Measurements from ENCODE around the gene TRMT10B. TPM values are rescaled to one million over a fixed set of nuclear protein-coding genes. Genes with fewer than 3 reads are reported as not detected.

The TRMT10B gene
- total and polyA plus RNA-seq, 7 donors: 1.8 to 9.7 (median 6.0) TPM

DNA sequence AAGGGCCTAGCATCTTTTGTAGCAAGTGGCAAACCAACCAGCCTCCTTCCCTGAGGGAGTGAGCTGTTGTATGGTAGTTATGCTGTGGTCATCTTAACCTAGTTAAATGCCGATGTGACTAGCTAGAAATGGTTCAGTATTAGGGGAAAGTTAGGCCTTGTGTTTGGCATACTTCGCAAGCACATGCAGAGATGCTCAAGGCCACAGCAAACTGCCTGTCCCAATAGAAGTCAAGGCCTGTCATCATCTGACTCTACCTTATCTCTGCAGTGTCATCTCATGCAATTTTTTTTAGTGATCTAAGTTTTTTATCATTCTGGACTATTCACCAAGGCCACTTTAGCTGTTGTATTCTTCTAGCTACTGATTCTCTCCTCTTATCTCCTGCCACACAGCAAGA lies 36.5 kb downstream of the TRMT10B start:
- no peaks in the 10 kb centered on the region for H3K36me3 ChIP-seq
- DNase-seq: no peak
- H3K9me3 ChIP-seq: no peaks in the 10 kb centered on the region
- H3K27ac ChIP-seq: no peak overlapping the region
- peaks cover 0 to 5% (median 4%) of the 10 kb centered on the region in 3 donors for H3K27me3 ChIP-seq
- H3K4me1 ChIP-seq: peaks cover 0 to 6% (median 4%) of the 10 kb centered on the region in 4 donors
- no peak overlapping the region for H3K4me3 ChIP-seq
- 97 to 98% methylated on average over 2 of the region's 2 CpGs for WGBS, 2 donors
- TF ChIP-seq, protein P1, sequence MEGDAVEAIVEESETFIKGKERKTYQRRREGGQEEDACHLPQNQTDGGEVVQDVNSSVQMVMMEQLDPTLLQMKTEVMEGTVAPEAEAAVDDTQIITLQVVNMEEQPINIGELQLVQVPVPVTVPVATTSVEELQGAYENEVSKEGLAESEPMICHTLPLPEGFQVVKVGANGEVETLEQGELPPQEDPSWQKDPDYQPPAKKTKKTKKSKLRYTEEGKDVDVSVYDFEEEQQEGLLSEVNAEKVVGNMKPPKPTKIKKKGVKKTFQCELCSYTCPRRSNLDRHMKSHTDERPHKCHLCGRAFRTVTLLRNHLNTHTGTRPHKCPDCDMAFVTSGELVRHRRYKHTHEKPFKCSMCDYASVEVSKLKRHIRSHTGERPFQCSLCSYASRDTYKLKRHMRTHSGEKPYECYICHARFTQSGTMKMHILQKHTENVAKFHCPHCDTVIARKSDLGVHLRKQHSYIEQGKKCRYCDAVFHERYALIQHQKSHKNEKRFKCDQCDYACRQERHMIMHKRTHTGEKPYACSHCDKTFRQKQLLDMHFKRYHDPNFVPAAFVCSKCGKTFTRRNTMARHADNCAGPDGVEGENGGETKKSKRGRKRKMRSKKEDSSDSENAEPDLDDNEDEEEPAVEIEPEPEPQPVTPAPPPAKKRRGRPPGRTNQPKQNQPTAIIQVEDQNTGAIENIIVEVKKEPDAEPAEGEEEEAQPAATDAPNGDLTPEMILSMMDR (IDR thresholded peaks at IDR 0.05): no peak
- no peak for TF ChIP-seq POLR2A (IDR thresholded peaks at IDR 0.05)
- no peak for TF ChIP-seq EP300 (IDR thresholded peaks at IDR 0.05)
- no peak for TF ChIP-seq POLR2AphosphoS5 (IDR thresholded peaks at IDR 0.05)
- intact Hi-C loops (cut with DNase I): no loop called here

DNA sequence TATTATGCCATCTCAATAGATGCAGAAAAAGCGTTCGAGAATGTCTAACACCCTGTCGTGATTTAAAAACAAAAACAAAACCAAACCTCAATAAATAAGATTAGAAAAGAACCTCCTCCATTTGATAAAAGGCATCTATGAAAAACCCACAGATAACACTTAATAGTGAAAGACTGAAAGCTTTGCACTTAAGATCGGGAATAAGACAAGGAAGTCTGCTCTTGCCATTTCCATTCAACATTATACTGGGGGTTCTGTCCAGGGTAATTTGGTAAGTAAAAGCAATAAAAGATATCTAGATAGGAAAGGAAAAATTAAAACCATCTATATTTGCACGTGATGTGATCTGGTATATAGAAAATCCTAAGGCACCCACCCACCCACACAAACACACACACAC lies 38.5 kb downstream of the TRMT10B start:
- no peak for DNase-seq
- H3K9me3 ChIP-seq: no peaks in the 10 kb centered on the region
- no peaks in the 10 kb centered on the region for H3K36me3 ChIP-seq
- H3K4me1 ChIP-seq: no peaks in the 10 kb centered on the region
- TF ChIP-seq EP300 (IDR thresholded peaks at IDR 0.05) (no peak), POLR2A (IDR thresholded peaks at IDR 0.05) (no peak), POLR2AphosphoS5 (IDR thresholded peaks at IDR 0.05) (no peak)
- TF ChIP-seq, protein P1 (IDR thresholded peaks at IDR 0.05): no peak
- 92% methylated on average over 5 of the region's 5 CpGs for WGBS, 2 donors
- intact Hi-C loops (cut with DNase I): no loop called here
- H3K4me3 ChIP-seq: no peak overlapping the region
- peaks cover 0 to 2% (median 1%) of the 10 kb centered on the region in 3 donors for H3K27me3 ChIP-seq
- no peak overlapping the region for H3K27ac ChIP-seq

DNA sequence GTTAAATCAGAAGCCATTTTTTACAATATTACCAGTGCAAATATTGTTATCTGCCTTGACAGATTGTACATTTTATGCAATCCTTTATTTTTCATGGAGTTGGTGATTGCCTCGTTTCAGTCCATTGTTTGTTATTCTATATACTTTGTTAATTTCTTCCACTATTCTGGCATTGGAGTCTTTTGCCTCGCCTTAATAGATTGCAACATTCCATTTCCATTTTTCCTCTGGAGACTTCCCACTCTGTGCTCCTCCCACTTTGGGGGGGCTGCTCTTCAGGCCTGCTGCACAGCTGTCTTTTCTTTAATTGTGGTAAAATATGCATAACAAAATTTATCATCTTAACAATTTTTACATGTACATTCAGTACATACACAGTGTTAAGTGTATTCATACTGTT lies 42.6 kb downstream of the TRMT10B start:
- Histone ChIP-seq H3K27me3 (no peaks in the 10 kb centered on the region), H3K36me3 (no peaks in the 10 kb centered on the region), H3K27ac (no peak overlapping the region), H3K4me1 (peaks cover 5 to 10% (median 5%) of the 10 kb centered on the region in 4 donors), H3K9me3 (no peaks in the 10 kb centered on the region), H3K4me3 (no peak overlapping the region)
- 49 to 67% methylated on average over 2 of the region's 2 CpGs for WGBS, 2 donors
- no peak for DNase-seq
- intact Hi-C loops (cut with DNase I): no loop called here
- TF ChIP-seq POLR2A (IDR thresholded peaks at IDR 0.05): no peak
- no peak for TF ChIP-seq EP300 (IDR thresholded peaks at IDR 0.05)
- TF ChIP-seq POLR2AphosphoS5 (IDR thresholded peaks at IDR 0.05): no peak
- TF ChIP-seq, protein P1 (IDR thresholded peaks at IDR 0.05): no peak

DNA sequence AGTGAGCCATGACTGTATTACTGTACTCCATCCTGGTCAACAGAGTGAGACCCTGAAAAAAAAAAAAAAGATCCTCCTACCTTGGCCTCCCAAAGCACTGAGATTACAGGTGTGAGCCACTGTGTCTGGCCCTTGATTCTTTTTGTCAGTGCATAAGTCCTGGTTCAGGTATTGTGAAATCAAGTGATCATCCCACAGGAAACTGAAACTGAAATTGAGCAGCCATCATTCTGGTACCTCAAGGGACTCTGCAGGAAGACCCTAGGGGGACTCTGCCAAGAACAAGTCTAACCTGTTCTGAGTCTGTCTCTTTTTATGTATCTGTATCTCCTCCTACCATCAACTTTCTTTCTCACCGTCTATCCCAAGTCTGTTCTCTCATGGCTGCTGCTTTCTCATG lies 45.1 kb downstream of the TRMT10B start:
- DNase-seq: no peak
- Histone ChIP-seq H3K36me3 (no peaks in the 10 kb centered on the region), H3K4me3 (no peak overlapping the region), H3K27me3 (no peaks in the 10 kb centered on the region), H3K27ac (no peak overlapping the region), H3K9me3 (no peaks in the 10 kb centered on the region), H3K4me1 (peaks cover 5 to 32% (median 25%) of the 10 kb centered on the region in 4 donors)
- 57 to 66% methylated on average over 1 of the region's 1 CpG for WGBS, 2 donors
- TF ChIP-seq, protein P1 (IDR thresholded peaks at IDR 0.05): no peak
- TF ChIP-seq POLR2AphosphoS5 (IDR thresholded peaks at IDR 0.05): no peak
- TF ChIP-seq POLR2A (IDR thresholded peaks at IDR 0.05): no peak
- TF ChIP-seq EP300 (IDR thresholded peaks at IDR 0.05): no peak
- intact Hi-C loops (cut with DNase I): no loop called here

Data from sigmoid colon (tissue), 7 donors.